WTC11 (cell line): ENCODE results near the gene OR4D1. TPM values are rescaled to one million over a fixed set of nuclear protein-coding genes. Genes with fewer than 3 reads are reported as not detected.

ENCODE experiments used
- ATAC-seq: fragments of 200-7000 bp; cut with Tn5 transposase; 2 replicates; pipeline ENCODE4 v1.10.0; 2021; ENCODE audit warnings: mild to moderate bottlenecking, moderate library complexity
- CTCF ChIA-PET: fragments of 300-600 bp; sonication (Branson Sonifier 250); formaldehyde crosslinking; loops from one replicate; lab custom pipeline; 2021; ENCODE audit warnings: antibody characterized with exemption; lab: Charles Lee
- POLR2A ChIA-PET: fragments of 350-600 bp; sonication (Branson Sonifier 250); formaldehyde crosslinking; loops from one replicate; lab custom pipeline; 2021; ENCODE audit warnings: antibody characterized with exemption; lab: Charles Lee
- DNase-seq: peaks from one replicate; pipeline ENCODE4 v3.0.0; 2021; ENCODE audit warnings: low spot score
- H3K27ac Mint-ChIP-seq: 2 replicates; pipeline ENCODE4 v1.8.0; 2021; ENCODE audit warnings: mixed read lengths
- H3K27me3 Mint-ChIP-seq: 2 replicates; pipeline ENCODE4 v1.8.0; 2021; ENCODE audit warnings: low read depth, mild to moderate bottlenecking, moderate library complexity, mixed read lengths
- H3K36me3 Mint-ChIP-seq: 2 replicates; pipeline ENCODE4 v1.8.0; 2021; ENCODE audit warnings: mixed read lengths
- H3K4me1 Mint-ChIP-seq: 2 replicates; pipeline ENCODE4 v1.8.0; 2022; ENCODE audit warnings: mixed read lengths
- H3K4me3 Mint-ChIP-seq: 2 replicates; pipeline ENCODE4 v1.8.0; 2021; ENCODE audit warnings: mild to moderate bottlenecking, moderate library complexity, mixed read lengths
- H3K9me3 Mint-ChIP-seq: 2 replicates; pipeline ENCODE4 v1.8.0; 2021; ENCODE audit warnings: mixed read lengths
- CREM ChIP-seq: sonication (generic); formaldehyde crosslinking; IDR thresholded peaks from 2 replicates; pipeline ENCODE4 v1.8.1; 2022; ENCODE audit warnings: mild to moderate bottlenecking, missing genetic modification reagents, moderate library complexity
- ESRRA ChIP-seq: sonication (generic); formaldehyde crosslinking; IDR thresholded peaks from 2 replicates; pipeline ENCODE4 v1.8.1; 2022; ENCODE audit warnings: mild to moderate bottlenecking, missing genetic modification reagents, borderline replicate concordance
- FOXP1 ChIP-seq: sonication (generic); formaldehyde crosslinking; IDR thresholded peaks from 2 replicates; pipeline ENCODE4 v1.8.0; 2022; ENCODE audit warnings: missing genetic modification reagents, mild to moderate bottlenecking, moderate library complexity, borderline replicate concordance
- IRF2 ChIP-seq: sonication (generic); formaldehyde crosslinking; IDR thresholded peaks from 2 replicates; pipeline ENCODE4 v1.8.0; 2022; ENCODE audit warnings: low read depth, missing genetic modification reagents, borderline replicate concordance
- JAZF1 ChIP-seq: fragments of 250-450 bp; sonication (Bioruptor Pico); IDR thresholded peaks from 2 replicates; pipeline ENCODE4 v1.9.0; 2021; ENCODE audit warnings: moderate library complexity, mild to moderate bottlenecking, inconsistent platforms
- NFYB ChIP-seq: sonication (generic); formaldehyde crosslinking; conservative IDR thresholded peaks from 2 replicates; pipeline ENCODE4 v1.8.0; 2022; ENCODE audit warnings: low read depth, missing genetic modification reagents
- NR3C1 ChIP-seq: sonication (generic); formaldehyde crosslinking; conservative IDR thresholded peaks from 2 replicates; pipeline ENCODE4 v1.8.1; 2023; ENCODE audit warnings: low read depth, mild to moderate bottlenecking, missing genetic modification reagents
- OVOL2 ChIP-seq: fragments of 250-450 bp; sonication (Bioruptor Pico); IDR thresholded peaks from 2 replicates; pipeline ENCODE4 v1.9.0; 2021; ENCODE audit warnings: mild to moderate bottlenecking, borderline replicate concordance
- PRRX2 ChIP-seq: fragments of 250-450 bp; sonication (Bioruptor Pico); IDR thresholded peaks from 2 replicates; pipeline ENCODE4 v1.8.0; 2021; ENCODE audit warnings: mild to moderate bottlenecking
- RORB ChIP-seq: fragments of 250-450 bp; sonication (Bioruptor Pico); IDR thresholded peaks from 2 replicates; pipeline ENCODE4 v1.9.0; 2021; ENCODE audit warnings: mild to moderate bottlenecking
- SMAD3 ChIP-seq: sonication (generic); formaldehyde crosslinking; IDR thresholded peaks from 2 replicates; pipeline ENCODE4 v1.8.0; 2022; ENCODE audit warnings: missing genetic modification reagents, mild to moderate bottlenecking, borderline replicate concordance
- SP1 ChIP-seq: sonication (generic); formaldehyde crosslinking; conservative IDR thresholded peaks from 2 replicates; pipeline ENCODE4 v1.8.1; 2022; ENCODE audit warnings: missing genetic modification reagents
- ZBTB21 ChIP-seq: sonication (generic); formaldehyde crosslinking; IDR thresholded peaks from 2 replicates; pipeline ENCODE4 v1.8.1; 2023; ENCODE audit warnings: mild to moderate bottlenecking, missing genetic modification reagents, borderline replicate concordance
- ZNF317 ChIP-seq: sonication (generic); formaldehyde crosslinking; IDR thresholded peaks from 2 replicates; pipeline ENCODE4 v1.8.1; 2023; ENCODE audit warnings: low read depth, mild to moderate bottlenecking, moderate library complexity, missing genetic modification reagents, borderline replicate concordance
- total RNA-seq: library from RNA; stranded (reverse); gene quantifications from 3 replicates; pipeline ENCODE4 v1.2.3, GENCODE V29; 2021
- TF ChIP-seq, protein P1 (sequence below): fragments of 250-450 bp; sonication (Bioruptor Pico); IDR thresholded peaks from 2 replicates; pipeline ENCODE4 v1.9.0; 2021; ENCODE audit warnings: mild to moderate bottlenecking
- TF ChIP-seq, protein P2 (sequence below): sonication (generic); formaldehyde crosslinking; IDR thresholded peaks from 2 replicates; pipeline ENCODE4 v1.8.1; 2022; ENCODE audit warnings: mild to moderate bottlenecking, moderate library complexity, missing genetic modification reagents
- TF ChIP-seq, protein P3 (sequence below): fragments of 250-450 bp; sonication (Bioruptor Pico); IDR thresholded peaks from 2 replicates; pipeline ENCODE4 v1.9.0; 2021; ENCODE audit warnings: mild to moderate bottlenecking, borderline replicate concordance
- TF ChIP-seq, protein P4 (sequence below): sonication (generic); formaldehyde crosslinking; IDR thresholded peaks from 2 replicates; pipeline ENCODE4 v1.8.0; 2022; ENCODE audit warnings: mild to moderate bottlenecking, missing genetic modification reagents
- TF ChIP-seq, protein P5 (sequence below): sonication (generic); formaldehyde crosslinking; IDR thresholded peaks from 2 replicates; pipeline ENCODE4 v1.8.1; 2022; ENCODE audit warnings: missing genetic modification reagents, borderline replicate concordance

The OR4D1 gene
- total RNA-seq, 1 experiment from 2014 or later, result 0.17 TPM

DNA sequence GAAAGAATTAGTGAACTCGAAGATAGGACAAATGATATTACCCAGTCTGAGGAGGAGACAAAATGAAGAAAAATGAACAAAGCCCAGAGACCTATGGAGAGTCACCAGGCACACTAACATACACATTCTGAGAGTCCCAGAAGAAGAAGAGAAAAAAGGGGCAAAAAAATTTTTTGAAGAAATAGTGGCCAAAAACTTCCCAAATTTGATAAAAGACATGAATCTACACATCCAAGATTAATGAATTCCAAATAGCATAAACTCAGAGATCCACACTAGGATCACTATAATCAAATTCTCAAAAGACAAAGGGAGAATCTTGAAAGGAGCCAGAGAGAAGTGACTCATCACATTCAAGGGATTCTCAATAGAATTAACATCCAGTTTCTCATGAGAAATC, 3.4 kb upstream of the OR4D1 start (continued):
- TF ChIP-seq, protein P1, sequence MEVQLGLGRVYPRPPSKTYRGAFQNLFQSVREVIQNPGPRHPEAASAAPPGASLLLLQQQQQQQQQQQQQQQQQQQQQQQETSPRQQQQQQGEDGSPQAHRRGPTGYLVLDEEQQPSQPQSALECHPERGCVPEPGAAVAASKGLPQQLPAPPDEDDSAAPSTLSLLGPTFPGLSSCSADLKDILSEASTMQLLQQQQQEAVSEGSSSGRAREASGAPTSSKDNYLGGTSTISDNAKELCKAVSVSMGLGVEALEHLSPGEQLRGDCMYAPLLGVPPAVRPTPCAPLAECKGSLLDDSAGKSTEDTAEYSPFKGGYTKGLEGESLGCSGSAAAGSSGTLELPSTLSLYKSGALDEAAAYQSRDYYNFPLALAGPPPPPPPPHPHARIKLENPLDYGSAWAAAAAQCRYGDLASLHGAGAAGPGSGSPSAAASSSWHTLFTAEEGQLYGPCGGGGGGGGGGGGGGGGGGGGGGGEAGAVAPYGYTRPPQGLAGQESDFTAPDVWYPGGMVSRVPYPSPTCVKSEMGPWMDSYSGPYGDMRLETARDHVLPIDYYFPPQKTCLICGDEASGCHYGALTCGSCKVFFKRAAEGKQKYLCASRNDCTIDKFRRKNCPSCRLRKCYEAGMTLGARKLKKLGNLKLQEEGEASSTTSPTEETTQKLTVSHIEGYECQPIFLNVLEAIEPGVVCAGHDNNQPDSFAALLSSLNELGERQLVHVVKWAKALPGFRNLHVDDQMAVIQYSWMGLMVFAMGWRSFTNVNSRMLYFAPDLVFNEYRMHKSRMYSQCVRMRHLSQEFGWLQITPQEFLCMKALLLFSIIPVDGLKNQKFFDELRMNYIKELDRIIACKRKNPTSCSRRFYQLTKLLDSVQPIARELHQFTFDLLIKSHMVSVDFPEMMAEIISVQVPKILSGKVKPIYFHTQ (CRISPR knock-in tag), result no peak
- TF ChIP-seq CREM (CRISPR knock-in tag) (no peak), PRRX2 (no peak), JAZF1 (CRISPR knock-in tag) (no peak)

DNA sequence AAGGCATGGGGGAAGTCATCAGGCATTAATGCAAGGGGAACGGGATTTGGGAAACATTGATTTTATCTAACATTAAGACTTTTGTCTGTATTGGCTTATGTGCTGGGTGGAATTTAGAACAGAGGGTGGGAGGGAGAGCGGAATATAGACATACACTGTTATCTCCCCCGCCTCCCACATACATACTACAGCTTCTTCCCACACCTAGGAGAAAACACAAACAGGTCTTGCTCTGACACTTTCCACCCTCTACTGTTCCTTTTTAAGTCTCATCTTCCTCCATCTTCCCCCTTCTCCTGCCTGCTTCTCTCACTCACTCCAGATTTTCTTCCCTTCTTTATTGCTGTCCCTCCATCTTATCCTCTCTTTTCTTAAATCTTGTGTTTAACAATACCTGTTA, 425 bp downstream of the OR4D1 start:
- ATAC-seq (no peak), DNase-seq (no peak)
- CTCF ChIA-PET, result interaction anchor here (1.3 kb wide), 1 partner anchor 27 kb away, joined by 5 read pairs; no protein-coding TSS in a partner anchor
- H3K4me3 Mint-ChIP-seq, result no peak overlapping the region
- peaks cover 25% of the 10 kb centered on the region for H3K9me3 Mint-ChIP-seq
- no peaks in the 10 kb centered on the region for H3K4me1 Mint-ChIP-seq
- H3K27me3 Mint-ChIP-seq, result peaks cover 68% of the 10 kb centered on the region
- peaks cover 7% of the 10 kb centered on the region; the same call in 1 of the 2 replicates for H3K36me3 Mint-ChIP-seq
- TF ChIP-seq NFYB (CRISPR knock-in tag), result no peak
- TF ChIP-seq FOXP1 (CRISPR knock-in tag), result no peak
- TF ChIP-seq, protein P2, sequence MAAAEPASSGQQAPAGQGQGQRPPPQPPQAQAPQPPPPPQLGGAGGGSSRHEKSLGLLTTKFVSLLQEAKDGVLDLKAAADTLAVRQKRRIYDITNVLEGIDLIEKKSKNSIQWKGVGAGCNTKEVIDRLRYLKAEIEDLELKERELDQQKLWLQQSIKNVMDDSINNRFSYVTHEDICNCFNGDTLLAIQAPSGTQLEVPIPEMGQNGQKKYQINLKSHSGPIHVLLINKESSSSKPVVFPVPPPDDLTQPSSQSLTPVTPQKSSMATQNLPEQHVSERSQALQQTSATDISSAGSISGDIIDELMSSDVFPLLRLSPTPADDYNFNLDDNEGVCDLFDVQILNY, result no peak
- TF ChIP-seq NR3C1 (CRISPR knock-in tag), result no peak
- TF ChIP-seq ZNF317 (CRISPR knock-in tag), result no peak
- TF ChIP-seq, protein P3, sequence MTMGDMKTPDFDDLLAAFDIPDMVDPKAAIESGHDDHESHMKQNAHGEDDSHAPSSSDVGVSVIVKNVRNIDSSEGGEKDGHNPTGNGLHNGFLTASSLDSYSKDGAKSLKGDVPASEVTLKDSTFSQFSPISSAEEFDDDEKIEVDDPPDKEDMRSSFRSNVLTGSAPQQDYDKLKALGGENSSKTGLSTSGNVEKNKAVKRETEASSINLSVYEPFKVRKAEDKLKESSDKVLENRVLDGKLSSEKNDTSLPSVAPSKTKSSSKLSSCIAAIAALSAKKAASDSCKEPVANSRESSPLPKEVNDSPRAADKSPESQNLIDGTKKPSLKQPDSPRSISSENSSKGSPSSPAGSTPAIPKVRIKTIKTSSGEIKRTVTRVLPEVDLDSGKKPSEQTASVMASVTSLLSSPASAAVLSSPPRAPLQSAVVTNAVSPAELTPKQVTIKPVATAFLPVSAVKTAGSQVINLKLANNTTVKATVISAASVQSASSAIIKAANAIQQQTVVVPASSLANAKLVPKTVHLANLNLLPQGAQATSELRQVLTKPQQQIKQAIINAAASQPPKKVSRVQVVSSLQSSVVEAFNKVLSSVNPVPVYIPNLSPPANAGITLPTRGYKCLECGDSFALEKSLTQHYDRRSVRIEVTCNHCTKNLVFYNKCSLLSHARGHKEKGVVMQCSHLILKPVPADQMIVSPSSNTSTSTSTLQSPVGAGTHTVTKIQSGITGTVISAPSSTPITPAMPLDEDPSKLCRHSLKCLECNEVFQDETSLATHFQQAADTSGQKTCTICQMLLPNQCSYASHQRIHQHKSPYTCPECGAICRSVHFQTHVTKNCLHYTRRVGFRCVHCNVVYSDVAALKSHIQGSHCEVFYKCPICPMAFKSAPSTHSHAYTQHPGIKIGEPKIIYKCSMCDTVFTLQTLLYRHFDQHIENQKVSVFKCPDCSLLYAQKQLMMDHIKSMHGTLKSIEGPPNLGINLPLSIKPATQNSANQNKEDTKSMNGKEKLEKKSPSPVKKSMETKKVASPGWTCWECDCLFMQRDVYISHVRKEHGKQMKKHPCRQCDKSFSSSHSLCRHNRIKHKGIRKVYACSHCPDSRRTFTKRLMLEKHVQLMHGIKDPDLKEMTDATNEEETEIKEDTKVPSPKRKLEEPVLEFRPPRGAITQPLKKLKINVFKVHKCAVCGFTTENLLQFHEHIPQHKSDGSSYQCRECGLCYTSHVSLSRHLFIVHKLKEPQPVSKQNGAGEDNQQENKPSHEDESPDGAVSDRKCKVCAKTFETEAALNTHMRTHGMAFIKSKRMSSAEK (CRISPR knock-in tag), result no peak
- POLR2A ChIA-PET, result no interaction called here
- no peak overlapping the region for H3K27ac Mint-ChIP-seq

DNA sequence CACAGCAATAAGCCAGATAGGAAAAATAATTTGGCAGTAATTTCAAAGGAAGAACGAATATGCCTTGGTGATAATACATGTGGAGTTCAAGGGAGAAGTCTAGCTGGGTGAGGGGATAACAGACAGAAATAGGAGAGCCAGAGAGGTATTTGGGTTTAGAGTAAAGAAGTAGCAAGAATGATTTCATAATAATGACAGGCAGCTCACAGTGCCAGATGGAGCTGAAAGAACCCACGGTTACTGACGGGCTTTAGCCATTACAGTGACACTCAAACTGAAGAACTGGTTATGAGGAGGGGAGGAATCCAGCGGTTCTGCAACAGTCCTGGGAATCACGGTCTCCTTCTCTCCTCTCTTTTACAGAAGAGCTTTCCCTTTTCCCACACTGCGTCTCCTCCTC, 2.2 kb downstream of the OR4D1 start:
- POLR2A ChIA-PET, result no interaction called here
- H3K9me3 Mint-ChIP-seq, result peaks cover 9% of the 10 kb centered on the region
- H3K27ac Mint-ChIP-seq, result no peak overlapping the region
- ATAC-seq (no peak), DNase-seq (no peak)
- H3K27me3 Mint-ChIP-seq, result peaks cover 66% of the 10 kb centered on the region
- H3K4me3 Mint-ChIP-seq, result no peak overlapping the region
- no peaks in the 10 kb centered on the region for H3K36me3 Mint-ChIP-seq
- H3K4me1 Mint-ChIP-seq, result no peaks in the 10 kb centered on the region
- CTCF ChIA-PET, result interaction anchor here (0.6 kb wide), 1 partner anchor 478 kb away, joined by 3 read pairs; no protein-coding TSS in a partner anchor
- no peak for TF ChIP-seq ESRRA (CRISPR knock-in tag)
- TF ChIP-seq, protein P4, sequence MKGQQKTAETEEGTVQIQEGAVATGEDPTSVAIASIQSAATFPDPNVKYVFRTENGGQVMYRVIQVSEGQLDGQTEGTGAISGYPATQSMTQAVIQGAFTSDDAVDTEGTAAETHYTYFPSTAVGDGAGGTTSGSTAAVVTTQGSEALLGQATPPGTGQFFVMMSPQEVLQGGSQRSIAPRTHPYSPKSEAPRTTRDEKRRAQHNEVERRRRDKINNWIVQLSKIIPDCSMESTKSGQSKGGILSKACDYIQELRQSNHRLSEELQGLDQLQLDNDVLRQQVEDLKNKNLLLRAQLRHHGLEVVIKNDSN (CRISPR knock-in tag), result no peak
- no peak for TF ChIP-seq SMAD3
- TF ChIP-seq ZBTB21 (CRISPR knock-in tag), result no peak
- no peak for TF ChIP-seq JAZF1 (CRISPR knock-in tag)
- no peak for TF ChIP-seq IRF2 (CRISPR knock-in tag)
- no peak for TF ChIP-seq RORB (CRISPR knock-in tag)
- no peak for TF ChIP-seq OVOL2 (CRISPR knock-in tag)
- TF ChIP-seq, protein P5, sequence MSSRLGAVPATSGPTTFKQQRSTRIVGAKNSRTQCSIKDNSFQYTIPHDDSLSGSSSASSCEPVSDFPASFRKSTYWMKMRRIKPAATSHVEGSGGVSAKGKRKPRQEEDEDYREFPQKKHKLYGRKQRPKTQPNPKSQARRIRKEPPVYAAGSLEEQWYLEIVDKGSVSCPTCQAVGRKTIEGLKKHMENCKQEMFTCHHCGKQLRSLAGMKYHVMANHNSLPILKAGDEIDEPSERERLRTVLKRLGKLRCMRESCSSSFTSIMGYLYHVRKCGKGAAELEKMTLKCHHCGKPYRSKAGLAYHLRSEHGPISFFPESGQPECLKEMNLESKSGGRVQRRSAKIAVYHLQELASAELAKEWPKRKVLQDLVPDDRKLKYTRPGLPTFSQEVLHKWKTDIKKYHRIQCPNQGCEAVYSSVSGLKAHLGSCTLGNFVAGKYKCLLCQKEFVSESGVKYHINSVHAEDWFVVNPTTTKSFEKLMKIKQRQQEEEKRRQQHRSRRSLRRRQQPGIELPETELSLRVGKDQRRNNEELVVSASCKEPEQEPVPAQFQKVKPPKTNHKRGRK, result no peak
- TF ChIP-seq SP1 (CRISPR knock-in tag), result no peak
